OCI-LY7 (cell line): ENCODE measurements around the gene BCO2. TPM values are rescaled to one million over a fixed set of nuclear protein-coding genes. Genes with fewer than 3 reads are reported as not detected.

Experiments used
- BruUV-seq: library from RNA; stranded (reverse); fragments of 400-500 nt; replicated peaks from 2 replicates; lab custom pipeline; 2021; lab: Mats Ljungman, UMichigan
- CTCF ChIA-PET: fragments of 300-600 bp; sonication (Branson Sonifier 250); formaldehyde crosslinking; loops from one replicate; lab custom pipeline; 2022; ENCODE audit warnings: antibody characterized with exemption; ENCODE audit not compliant: unreplicated experiment; lab: Charles Lee
- POLR2A ChIA-PET: fragments of 300-600 bp; sonication (Branson Sonifier 250); formaldehyde crosslinking; loops from one replicate; lab custom pipeline; 2022; ENCODE audit warnings: antibody characterized with exemption; lab: Charles Lee
- DNase-seq: peaks from one replicate; pipeline ENCODE4 v3.0.0-alpha.2; 2015; ENCODE audit warnings: low spot score
- H2AFZ ChIP-seq: fragments of 200-600 bp; sonication (generic), shearing (Covaris generic); 2 replicates; pipeline ENCODE4 v1.6.1; 2014; ENCODE audit warnings: mild to moderate bottlenecking, antibody characterized with exemption, low read length, moderate library complexity
- H3K27ac ChIP-seq: fragments of 200-600 bp; sonication (generic); 2 replicates; pipeline ENCODE4 v1.5.1; 2014; ENCODE audit warnings: mixed run types, low read depth, mild to moderate bottlenecking, moderate library complexity, low read length, inconsistent platforms; ENCODE audit not compliant: poor library complexity, severe bottlenecking
- H3K36me3 ChIP-seq: fragments of 200-600 bp; sonication (generic); 2 replicates; pipeline ENCODE4 v1.6.1; 2014; ENCODE audit warnings: mild to moderate bottlenecking, antibody characterized with exemption, low read length, moderate library complexity, mixed read lengths; ENCODE audit not compliant: insufficient read depth
- H3K4me1 ChIP-seq: fragments of 200-600 bp; sonication (generic); 2 replicates; pipeline ENCODE4 v1.5.1; 2014; ENCODE audit warnings: mild to moderate bottlenecking, low read length; ENCODE audit not compliant: insufficient read depth, poor library complexity, severe bottlenecking
- H3K4me2 ChIP-seq: fragments of 200-600 bp; sonication (generic); 2 replicates; pipeline ENCODE4 v1.6.1; 2014; ENCODE audit warnings: mild to moderate bottlenecking, low read length
- H3K4me3 ChIP-seq: fragments of 200-600 bp; sonication (generic); 2 replicates; pipeline ENCODE4 v1.5.1; 2014; ENCODE audit warnings: mild to moderate bottlenecking, low read depth, low read length; ENCODE audit not compliant: poor library complexity, severe bottlenecking
- H3K79me2 ChIP-seq: fragments of 200-600 bp; sonication (generic); 2 replicates; pipeline ENCODE4 v1.6.1; 2016; ENCODE audit warnings: low read depth, mild to moderate bottlenecking, low read length, moderate library complexity, mixed read lengths; ENCODE audit not compliant: insufficient read depth
- H3K9me2 ChIP-seq: fragments of 200-600 bp; sonication (generic); 2 replicates; pipeline ENCODE4 v1.6.1; 2016; ENCODE audit warnings: mild to moderate bottlenecking, low read length, mixed read lengths; ENCODE audit not compliant: insufficient read depth
- H3K9me3 ChIP-seq: fragments of 200-600 bp; sonication (generic); 2 replicates; pipeline ENCODE4 v1.6.1; 2014; ENCODE audit warnings: mild to moderate bottlenecking, mixed run types, low read length, mixed read lengths
- H4K20me1 ChIP-seq: fragments of 200-600 bp; sonication (generic); 2 replicates; pipeline ENCODE4 v1.6.1; 2014; ENCODE audit warnings: mild to moderate bottlenecking, antibody characterized with exemption, low read length, moderate library complexity, mixed read lengths; ENCODE audit not compliant: insufficient read depth
- EZH2phosphoT487 ChIP-seq: fragments of 200-600 bp; sonication (generic); IDR thresholded peaks from 2 replicates; pipeline ENCODE4 v1.6.1; 2018; ENCODE audit warnings: low read depth, borderline replicate concordance, mild to moderate bottlenecking, mixed run types, antibody characterized with exemption, low read length, moderate library complexity, mixed read lengths
- intact Hi-C: fragments of 100-400 bp; cut with micrococcal nuclease; formaldehyde crosslinking; loops from one replicate; pipeline ENCODE4 v1.10.0; 2022; ENCODE audit not compliant: unreplicated experiment
- total RNA-seq, 2 experiments: library from RNA; depleted of rRNA in 1 of 2; stranded (reverse); fragments of >200 nt in 1 of 2; shearing (Covaris generic) in 1 of 2; gene quantifications; 2 replicates each; pipeline ENCODE4 v1.2.3, GENCODE V29; 2014 to 2022
- TF ChIP-seq, protein P1 (sequence below): fragments of 200-600 bp; sonication (generic); conservative IDR thresholded peaks from 2 replicates; pipeline ENCODE4 v1.5.1; 2014; ENCODE audit warnings: mild to moderate bottlenecking, antibody characterized with exemption, low read length, moderate library complexity, mixed read lengths

Gene BCO2
- total RNA-seq, 2 experiments from 2014 or later: 0.60 to 1.2 TPM

DNA sequence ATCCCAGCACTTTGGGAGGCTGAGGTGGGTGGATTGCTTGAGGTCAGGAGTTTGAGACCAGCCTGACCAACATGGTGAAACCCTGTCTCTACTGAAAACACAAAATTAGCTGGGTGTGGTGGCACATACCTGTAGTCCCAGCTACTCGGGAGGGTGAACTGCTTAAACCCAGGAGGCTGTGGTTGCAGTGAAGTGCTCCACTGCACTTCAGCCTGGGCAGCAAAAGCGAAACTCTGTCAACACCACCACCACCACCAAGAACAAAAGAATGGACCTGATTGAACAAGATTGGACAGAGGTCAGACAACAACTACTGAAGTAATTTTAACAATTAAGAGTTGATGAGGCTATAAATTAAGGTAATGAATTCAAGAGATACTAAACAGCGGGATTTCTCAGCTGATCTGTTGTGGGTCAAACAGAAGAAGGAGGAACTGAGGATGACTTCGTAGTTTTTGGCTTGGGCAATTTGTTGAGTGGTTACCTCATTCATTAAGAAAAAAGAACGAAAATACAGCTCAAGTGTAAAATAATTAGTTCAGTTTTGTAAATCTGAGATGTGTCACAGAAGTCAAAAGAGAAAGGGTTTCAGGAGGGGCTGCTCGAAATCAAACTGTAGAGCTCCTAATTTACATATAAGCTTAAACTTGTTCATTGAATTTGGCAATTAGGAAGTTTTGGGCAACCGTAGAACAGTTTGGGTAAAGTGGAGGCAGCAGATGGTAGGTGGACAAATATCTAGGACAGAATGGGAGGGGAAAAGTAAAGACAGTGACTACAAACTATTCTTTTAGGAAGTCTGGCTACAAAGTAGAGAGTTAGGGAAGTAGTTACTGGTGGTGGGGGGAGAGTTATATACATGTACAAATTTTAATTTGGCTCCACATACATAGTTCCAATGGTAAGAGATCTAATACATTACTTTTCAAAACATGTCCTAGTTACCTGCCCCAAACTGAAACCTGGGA, 15.9 kb upstream of the BCO2 start:
- POLR2A ChIA-PET: interaction anchor here (0.7 to 1.0 kb wide), 3 partner anchors 13 to 37 kb away, joined by 3 read pairs; no protein-coding TSS in a partner anchor
- no peaks in the 10 kb centered on the region; the same call in 1 of the 2 replicates for H3K9me3 ChIP-seq
- H3K36me3 ChIP-seq: no peaks in the 10 kb centered on the region
- H3K4me2 ChIP-seq: no peak overlapping the region
- intact Hi-C loops: no loop called here
- DNase-seq: no peak
- no peak for TF ChIP-seq EZH2phosphoT487
- TF ChIP-seq, protein P1, sequence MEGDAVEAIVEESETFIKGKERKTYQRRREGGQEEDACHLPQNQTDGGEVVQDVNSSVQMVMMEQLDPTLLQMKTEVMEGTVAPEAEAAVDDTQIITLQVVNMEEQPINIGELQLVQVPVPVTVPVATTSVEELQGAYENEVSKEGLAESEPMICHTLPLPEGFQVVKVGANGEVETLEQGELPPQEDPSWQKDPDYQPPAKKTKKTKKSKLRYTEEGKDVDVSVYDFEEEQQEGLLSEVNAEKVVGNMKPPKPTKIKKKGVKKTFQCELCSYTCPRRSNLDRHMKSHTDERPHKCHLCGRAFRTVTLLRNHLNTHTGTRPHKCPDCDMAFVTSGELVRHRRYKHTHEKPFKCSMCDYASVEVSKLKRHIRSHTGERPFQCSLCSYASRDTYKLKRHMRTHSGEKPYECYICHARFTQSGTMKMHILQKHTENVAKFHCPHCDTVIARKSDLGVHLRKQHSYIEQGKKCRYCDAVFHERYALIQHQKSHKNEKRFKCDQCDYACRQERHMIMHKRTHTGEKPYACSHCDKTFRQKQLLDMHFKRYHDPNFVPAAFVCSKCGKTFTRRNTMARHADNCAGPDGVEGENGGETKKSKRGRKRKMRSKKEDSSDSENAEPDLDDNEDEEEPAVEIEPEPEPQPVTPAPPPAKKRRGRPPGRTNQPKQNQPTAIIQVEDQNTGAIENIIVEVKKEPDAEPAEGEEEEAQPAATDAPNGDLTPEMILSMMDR: no peak
- H3K9me2 ChIP-seq: no peaks in the 10 kb centered on the region
- no peak overlapping the region for H3K27ac ChIP-seq
- no TSS peak for BruUV-seq
- H4K20me1 ChIP-seq: no peaks in the 10 kb centered on the region
- no peak overlapping the region for H2AFZ ChIP-seq
- no peaks in the 10 kb centered on the region for H3K4me1 ChIP-seq
- no peaks in the 10 kb centered on the region for H3K79me2 ChIP-seq
- H3K4me3 ChIP-seq: no peak overlapping the region
- CTCF ChIA-PET: no interaction called here

DNA sequence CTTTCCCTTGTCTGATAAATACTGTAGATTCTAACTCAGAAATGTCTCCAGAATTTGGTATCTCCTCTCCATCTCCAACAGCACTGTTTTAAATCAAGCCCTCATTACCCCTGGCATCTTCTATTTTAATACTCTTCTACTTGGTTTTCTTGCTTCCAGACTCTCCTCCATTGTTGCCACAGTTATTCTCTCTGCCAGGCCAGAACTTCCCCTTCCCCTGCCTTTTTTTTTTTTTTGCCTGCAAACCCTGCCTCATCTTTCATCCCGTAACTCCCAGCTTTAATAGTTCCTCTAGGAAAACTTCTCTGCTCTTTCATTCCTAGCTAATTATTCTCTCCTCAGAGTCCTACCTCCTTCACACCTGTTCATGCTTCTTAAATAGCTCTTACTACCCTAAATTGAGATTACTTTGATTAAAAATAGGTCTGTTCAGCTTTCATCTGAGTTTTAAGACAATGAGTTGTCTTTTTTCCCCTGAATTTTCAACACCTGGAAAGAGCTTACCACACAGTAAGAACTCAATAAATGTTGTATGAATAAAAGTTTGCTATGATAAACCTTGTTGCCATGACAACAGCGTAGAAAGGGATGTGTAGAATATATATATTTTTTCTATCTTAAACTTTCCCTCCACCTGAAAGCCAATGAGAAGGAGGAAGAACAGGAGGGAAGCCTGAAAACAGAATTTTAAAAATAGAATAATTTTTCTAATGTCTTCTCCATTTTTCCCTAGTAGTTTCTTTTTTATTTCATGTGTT, 15.0 kb upstream of the BCO2 start:
- no peaks in the 10 kb centered on the region for H3K36me3 ChIP-seq
- H3K79me2 ChIP-seq: no peaks in the 10 kb centered on the region
- no peaks in the 10 kb centered on the region for H4K20me1 ChIP-seq
- no peak overlapping the region for H2AFZ ChIP-seq
- no peak overlapping the region for H3K27ac ChIP-seq
- POLR2A ChIA-PET: interaction anchor here (1.0 kb wide), 1 partner anchor 14 kb away, joined by 3 read pairs; no protein-coding TSS in a partner anchor
- no peaks in the 10 kb centered on the region; the same call in 1 of the 2 replicates for H3K9me3 ChIP-seq
- DNase-seq: no peak
- TF ChIP-seq, protein P1: no peak
- no peak for TF ChIP-seq EZH2phosphoT487
- BruUV-seq: no TSS peak
- H3K4me2 ChIP-seq: no peak overlapping the region
- no peaks in the 10 kb centered on the region for H3K4me1 ChIP-seq
- CTCF ChIA-PET: no interaction called here
- no peaks in the 10 kb centered on the region for H3K9me2 ChIP-seq
- intact Hi-C loops: no loop called here
- no peak overlapping the region for H3K4me3 ChIP-seq
